ENCODE measurements around the gene LRRC15.

GRCh38 chr3:194330579-194330978 is 39.0 kb downstream of the LRRC15 start:
- TF ChIP-seq CTCF (conservative IDR thresholded peaks at IDR 0.05; ENCODE audit: low read length) (no peak), EZH2phosphoT487 (IDR thresholded peaks at IDR 0.05; ENCODE audit: borderline replicate concordance, low read depth, low read length) (no peak)
